Activated CD4-positive, CD25-positive, alpha-beta regulatory T cell treated with anti-CD3 and anti-CD28 coated beads, Interleukin-2, amount 50 U/mL, for 24 hours (primary cell): ENCODE data around the gene KHDC4.
A peak's percentile ranks its signal among the peaks of the same experiment; 100 is the strongest.

Experiments used
- ATAC-seq, 2 donors: fragments of 150-1000 bp; cut with Tn5 transposase; one replicate each; pipeline ENCODE4 v1.10.0; 2021; ENCODE audit warnings: mild to moderate bottlenecking in 1 of 2, moderate library complexity in 1 of 2

The KHDC4 gene

DNA sequence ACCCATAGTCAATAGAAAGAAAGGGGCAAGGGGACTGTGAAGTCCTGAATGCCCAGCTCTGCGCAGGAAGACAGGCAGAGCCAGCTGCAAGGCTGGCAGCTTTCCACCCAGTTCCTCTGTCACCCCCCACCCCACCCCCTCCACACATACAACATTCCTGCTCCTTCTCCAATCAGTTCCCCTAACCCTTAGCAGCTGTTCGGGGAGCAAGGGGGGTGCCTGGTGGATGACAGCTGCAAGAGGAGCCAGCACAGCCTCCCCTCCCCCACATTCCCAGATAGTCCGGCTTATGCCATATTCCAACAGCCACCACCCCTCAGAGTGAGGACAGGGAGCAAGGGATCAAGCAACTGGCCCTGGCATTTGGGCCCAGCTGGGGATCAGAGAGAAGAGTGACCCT is 34.5 kb upstream of the KHDC4 start:
- no peak for ATAC-seq

- ATAC-seq, result no peak
These were observed 33.8 kb upstream of the KHDC4 start for GRCh38 chr1:155968051-155968400.

- ATAC-seq, result no peak
These were observed 33.3 kb upstream of the KHDC4 start for GRCh38 chr1:155967341-155968050.

DNA sequence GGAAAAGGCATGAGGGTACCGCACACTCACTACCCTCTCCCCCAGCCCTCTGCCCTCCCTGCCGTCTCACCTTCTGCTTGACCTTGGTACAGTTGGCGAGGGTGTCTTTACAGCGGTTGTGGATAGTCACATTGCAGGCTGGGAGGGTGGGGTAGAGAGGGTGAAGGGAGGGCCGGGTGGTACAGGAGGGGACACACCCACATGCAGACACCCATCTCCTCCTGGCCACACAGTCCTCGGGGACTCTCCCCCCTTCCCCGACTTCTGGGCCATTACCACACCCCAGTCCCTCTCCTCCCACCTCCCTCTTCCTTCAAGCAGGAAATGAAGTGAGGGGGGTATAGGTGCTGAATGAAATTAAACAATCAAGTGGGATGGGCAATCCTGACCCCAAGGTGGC is 32.5 kb upstream of the KHDC4 start:
- ATAC-seq, result no peak

GRCh38 chr1:155966135-155966534 is 31.9 kb upstream of the KHDC4 start:
- no peak for ATAC-seq

GRCh38 chr1:155964193-155964592 is 30.0 kb upstream of the KHDC4 start:
- no peak for ATAC-seq

DNA sequence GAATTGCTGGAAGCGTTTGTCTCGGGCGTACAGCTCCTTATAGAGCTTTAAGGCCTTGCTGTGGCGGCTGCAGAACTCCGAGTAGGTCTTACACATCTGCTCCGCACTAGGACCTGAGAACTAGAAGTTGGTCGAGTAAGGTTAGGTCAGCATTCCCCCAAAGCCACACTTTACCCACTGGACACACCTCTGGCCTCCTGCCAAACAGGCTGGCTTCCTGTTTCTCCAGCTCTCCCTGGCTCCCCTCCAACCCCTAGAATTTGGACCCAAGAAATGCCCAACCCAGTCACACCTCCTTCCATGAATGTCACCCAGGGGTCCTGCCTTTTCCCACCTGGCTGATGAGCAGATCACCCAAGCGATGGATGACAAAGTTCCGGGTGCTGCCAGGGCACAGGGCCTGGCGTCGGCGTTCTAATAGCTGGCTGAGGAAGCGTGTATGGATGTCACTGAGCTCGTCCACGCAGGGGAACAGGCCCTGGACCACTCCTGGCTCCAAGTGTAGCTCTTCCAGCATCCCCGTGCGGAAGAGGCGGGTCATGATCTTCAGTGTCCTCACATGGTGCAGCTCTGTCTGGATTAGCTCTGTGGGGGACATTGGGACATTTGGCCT is 28.5 kb upstream of the KHDC4 start:
- no peak for ATAC-seq

DNA sequence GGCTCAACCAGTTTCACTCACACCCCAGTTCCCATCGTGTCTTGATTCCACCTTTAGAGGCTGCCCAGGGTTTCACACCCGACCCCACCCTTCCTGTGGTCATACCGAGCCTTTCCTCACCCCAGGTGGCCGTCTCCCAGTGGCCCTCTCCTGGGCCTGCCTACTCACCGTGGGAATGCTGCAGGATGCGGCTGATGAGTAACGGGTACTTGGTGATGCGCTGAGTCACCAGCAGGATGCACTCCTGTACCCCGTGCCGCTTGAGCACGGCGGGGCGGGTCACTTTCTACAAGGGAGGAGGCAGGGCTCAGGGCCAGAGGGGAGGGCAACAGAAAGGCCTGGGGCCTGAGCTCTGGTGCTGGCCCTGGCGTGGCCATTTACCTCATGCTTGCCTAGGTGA is 27.7 kb upstream of the KHDC4 start:
- peak; percentile 33 to 55 for ATAC-seq

- ATAC-seq, result no peak
These were observed 26.0 kb upstream of the KHDC4 start for GRCh38 chr1:155960081-155960745.

DNA sequence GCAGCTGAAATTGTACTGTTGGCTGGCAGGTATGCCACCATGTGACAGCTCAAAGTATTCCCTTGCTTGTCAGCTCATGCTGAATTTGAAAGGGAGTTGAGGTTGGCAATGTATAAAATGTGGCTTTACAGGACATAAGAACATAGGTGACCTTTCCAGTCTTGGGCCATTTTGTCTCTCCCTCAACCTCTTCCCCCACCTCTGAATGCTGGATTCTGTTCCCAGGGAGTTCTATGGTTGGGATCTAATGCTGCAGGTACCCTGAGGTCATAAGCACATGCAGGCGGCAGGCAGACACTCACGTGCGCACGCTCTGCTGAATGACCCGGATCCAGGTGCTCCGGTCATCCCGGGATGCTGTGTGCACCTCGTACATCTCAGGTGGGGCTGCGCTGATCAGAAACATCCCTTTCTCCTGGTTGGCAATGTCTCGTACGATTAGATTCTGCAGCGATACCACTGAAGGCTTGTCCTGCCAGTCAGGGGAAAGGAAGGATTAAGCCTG is 23.2 kb upstream of the KHDC4 start:
- no peak for ATAC-seq

GRCh38 chr1:155954645-155955044 is 20.4 kb upstream of the KHDC4 start:
- ATAC-seq, result no peak

- ATAC-seq, result no peak
These were observed 18.3 kb upstream of the KHDC4 start for GRCh38 chr1:155952505-155952890.

DNA sequence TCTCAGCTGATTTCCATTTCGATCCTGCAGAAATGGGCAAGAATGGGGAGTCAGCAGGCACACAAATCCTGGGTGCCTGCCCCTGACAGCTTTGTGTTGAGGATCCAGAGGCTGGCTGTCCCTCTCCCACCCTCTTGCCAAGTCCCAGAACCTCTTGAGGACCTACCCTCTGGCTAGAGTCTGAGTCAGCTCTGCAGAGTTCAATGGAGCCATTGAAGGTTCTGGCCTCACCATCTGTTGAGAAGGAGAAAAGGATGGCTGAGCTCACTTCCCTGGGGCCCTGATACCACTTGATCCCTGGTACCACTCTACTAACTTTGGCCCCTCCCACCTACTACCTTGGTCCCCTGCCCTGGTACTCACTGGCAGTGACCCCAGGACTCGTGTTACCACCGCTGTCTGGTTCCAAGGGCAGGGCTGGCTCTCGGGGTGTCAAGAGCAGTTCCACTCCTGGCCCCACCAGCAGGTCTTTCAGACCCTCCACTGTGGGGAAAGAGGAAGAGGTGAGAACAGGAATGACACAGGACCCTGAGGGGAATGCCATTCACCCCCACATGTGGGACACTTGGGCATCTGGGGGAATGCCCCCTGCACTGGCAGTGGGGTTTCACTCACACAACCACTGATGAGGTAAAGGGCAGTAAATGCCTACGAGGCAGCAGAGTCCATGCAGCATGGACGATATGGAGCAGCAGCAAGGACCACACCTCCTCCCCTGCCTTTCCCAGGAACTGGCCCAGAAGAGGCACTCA is 17.7 kb upstream of the KHDC4 start:
- ATAC-seq, result peak in 1 of 2 donors; percentile 20

GRCh38 chr1:155950829-155951228 is 16.6 kb upstream of the KHDC4 start:
- no peak for ATAC-seq

DNA sequence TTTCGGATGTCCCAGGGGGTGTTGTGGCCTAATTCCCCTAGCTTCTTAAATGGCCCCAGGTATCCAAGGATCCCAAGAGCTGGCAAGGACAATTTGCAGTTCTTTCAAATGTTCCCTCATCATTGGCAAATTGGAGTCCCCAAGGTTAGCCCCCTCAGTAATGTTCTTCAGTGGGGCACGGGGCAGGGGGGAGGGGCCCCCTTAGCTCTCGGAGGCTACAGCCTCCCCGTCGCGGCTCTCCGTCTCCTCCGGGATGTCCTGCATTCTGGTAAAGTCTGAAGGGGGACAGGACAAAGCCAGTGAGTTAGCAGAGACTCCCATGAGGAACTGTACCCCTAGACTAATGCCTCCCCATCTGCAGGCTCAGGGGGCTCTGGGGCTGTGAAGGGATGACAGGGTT is 13.5 kb upstream of the KHDC4 start:
- no peak for ATAC-seq

DNA sequence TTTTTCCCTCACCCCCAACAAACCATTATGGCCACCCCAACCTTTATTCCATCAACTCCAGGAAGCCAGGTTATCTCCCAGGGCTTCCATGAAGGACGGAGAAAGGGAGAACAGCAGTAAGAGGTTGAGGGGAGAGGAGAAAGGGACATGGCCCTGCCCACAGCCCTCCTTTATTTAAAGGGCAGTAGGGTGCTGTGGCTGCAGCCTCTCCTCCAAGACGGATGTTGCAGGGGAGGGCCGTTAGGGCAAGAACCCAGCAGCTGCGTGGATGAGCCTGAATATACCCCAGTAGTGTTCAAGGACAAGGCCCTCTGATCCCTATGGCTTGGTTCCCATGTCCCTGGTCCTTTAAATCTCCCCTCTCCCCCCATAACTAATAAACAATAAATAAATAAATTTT is 13.1 kb upstream of the KHDC4 start:
- no peak for ATAC-seq

DNA sequence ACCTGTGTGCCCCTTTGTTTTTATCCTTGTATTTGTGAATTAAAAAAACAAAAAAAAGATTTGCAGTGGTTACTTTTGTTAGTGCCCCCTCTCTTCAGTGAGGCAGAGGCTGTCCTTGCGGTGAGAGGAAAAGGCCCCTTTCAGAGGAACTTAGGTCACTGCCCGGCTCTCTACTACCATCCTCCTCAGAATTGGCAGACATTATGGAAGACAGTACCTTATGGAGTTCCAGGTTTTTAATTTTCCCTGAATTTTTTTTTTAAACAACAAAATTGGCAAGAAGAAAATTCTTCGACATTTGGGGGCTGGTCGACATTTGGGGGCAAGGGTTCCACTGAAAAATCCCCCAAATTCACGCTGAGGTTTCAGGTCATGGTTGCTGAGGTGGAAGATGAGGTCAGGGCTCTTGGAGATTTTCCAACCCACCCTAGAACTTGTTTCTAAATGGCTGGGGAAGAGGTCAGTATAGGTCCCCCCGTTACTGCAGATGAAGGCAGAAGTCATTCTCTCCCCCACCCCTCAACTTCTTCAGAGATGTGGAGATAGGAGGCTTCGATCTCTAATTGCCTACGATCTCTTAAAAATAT is 12.5 kb upstream of the KHDC4 start:
- no peak for ATAC-seq

- ATAC-seq, result no peak
These were observed 10.2 kb upstream of the KHDC4 start for GRCh38 chr1:155944444-155944799.

GRCh38 chr1:155942578-155943141 is 8.4 kb upstream of the KHDC4 start:
- ATAC-seq, result no peak

- no peak for ATAC-seq
These were observed 7.8 kb upstream of the KHDC4 start for GRCh38 chr1:155941845-155942531.

DNA sequence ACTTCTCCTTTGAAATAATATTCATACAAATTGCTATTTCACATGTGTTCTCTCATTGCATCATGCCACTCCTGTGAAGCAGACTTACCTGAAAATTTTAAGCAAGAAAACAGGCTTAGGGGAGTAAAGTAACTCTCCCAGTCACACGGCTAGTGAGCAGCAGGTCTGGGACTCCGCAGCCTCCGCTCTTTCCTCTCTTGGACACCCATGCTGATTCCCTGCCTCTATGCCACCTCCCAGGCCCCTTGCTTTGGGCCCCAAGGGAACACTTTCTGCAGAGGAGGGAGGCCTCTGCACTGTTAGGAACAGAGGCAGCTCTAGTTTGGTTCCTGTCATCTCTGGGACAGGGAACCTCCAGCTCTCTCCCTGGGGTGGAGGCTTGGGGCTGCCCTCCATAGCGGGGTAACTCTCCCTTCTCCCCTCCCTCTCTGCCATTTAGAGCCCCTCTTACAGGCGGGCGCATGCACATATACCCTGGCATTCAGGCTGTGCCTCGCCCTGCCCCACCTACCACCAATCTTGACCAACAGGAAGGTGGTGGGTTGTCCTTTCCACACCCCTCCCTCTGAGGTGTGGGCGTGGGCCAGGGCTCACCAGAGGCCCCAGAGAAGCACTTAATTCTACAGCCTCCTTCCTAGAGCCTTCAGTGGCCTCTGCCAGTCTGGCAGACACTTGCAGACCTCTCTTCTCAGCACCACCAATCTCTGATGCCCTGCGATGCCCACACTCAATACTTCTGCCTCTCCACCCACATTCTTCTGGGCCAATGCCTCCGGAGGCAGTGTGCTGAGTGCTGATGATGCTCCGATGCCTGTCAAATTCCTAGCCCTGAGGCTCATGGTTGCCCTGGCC is 7.0 kb upstream of the KHDC4 start, which contains the start of gene RXFP4:
TSS of gene RXFP4 (plus strand) at position 646 of the 852 bp plus-strand sequence. CDS start at position 718, 72 bp downstream.
- ATAC-seq, result no peak
